ENCODE results near the gene GNE.
"Not testable (repeated sequence)": the region's sequence is repeated elsewhere in the genome, so short reads cannot be mapped to it uniquely, and the experiment has no call there.

DNA sequence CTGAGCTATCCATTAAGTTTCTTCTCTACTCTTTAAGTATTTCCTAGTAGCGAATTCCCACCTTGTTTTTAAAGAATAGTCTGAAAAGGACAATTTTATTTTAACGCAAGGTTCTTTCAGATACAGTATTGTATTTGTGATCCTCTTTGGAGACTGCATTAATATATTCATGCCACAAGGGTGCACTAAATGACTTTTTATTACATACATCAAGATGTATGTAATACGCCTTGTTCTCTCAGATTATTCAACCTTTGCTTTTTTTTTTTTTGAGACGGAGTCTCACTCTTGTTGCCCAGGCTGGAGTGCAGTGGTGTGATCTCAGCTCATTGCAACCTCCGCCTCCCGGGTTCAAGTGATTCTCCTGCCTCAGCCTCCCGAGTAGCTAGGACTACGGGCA lies 10.2 kb downstream of the GNE start:
- TF ChIP-seq, protein P1, sequence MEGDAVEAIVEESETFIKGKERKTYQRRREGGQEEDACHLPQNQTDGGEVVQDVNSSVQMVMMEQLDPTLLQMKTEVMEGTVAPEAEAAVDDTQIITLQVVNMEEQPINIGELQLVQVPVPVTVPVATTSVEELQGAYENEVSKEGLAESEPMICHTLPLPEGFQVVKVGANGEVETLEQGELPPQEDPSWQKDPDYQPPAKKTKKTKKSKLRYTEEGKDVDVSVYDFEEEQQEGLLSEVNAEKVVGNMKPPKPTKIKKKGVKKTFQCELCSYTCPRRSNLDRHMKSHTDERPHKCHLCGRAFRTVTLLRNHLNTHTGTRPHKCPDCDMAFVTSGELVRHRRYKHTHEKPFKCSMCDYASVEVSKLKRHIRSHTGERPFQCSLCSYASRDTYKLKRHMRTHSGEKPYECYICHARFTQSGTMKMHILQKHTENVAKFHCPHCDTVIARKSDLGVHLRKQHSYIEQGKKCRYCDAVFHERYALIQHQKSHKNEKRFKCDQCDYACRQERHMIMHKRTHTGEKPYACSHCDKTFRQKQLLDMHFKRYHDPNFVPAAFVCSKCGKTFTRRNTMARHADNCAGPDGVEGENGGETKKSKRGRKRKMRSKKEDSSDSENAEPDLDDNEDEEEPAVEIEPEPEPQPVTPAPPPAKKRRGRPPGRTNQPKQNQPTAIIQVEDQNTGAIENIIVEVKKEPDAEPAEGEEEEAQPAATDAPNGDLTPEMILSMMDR (IDR thresholded peaks at IDR 0.05 in 4 of 5, conservative IDR thresholded peaks at IDR 0.05 in 1 of 5): not testable (repeated sequence)
- TF ChIP-seq POLR2A (IDR thresholded peaks at IDR 0.05): not testable (repeated sequence)
